Right lobe of liver (tissue), 6 donors: ENCODE data around the gene ITGA7. TPM values are rescaled to one million over a fixed set of nuclear protein-coding genes. Genes with fewer than 3 reads are reported as not detected.

ENCODE experiments used
- ATAC-seq, 4 donors: fragments of 200-7000 bp; cut with Tn5 transposase; one replicate each; pipeline ENCODE4 v1.9.1; 2020; ENCODE audit warnings: mild to moderate bottlenecking in 4 of 4, moderate library complexity in 4 of 4
- DNase-seq, 3 donors: peaks; one replicate each; pipeline ENCODE4 v3.0.0-alpha.2; 2020
- H3K27ac ChIP-seq, 3 donors: fragments of 200-600 bp; one replicate each; pipeline ENCODE4 v1.8.0; 2022
- H3K27me3 ChIP-seq, 2 donors: fragments of 200-600 bp; one replicate each; pipeline ENCODE4 v1.8.0; 2022
- H3K36me3 ChIP-seq, 4 donors: fragments of 200-600 bp; sonication (generic) in 1 of 4; one replicate each; pipeline versions ENCODE4 v1.5.1 to v1.8.0; 2017 to 2022; ENCODE audit warnings: control low read depth in 1 of 4
- H3K4me1 ChIP-seq, 4 donors: fragments of 200-600 bp; sonication (generic) in 1 of 4; one replicate each; pipeline versions ENCODE4 v1.5.1 to v1.8.0; 2017 to 2022; ENCODE audit warnings: control low read depth in 1 of 4
- H3K4me3 ChIP-seq, 3 donors: fragments of 200-600 bp; one replicate each; pipeline ENCODE4 v1.8.0; 2022
- H3K9me3 ChIP-seq, 4 donors: fragments of 200-600 bp; sonication (generic) in 1 of 4; one replicate each; pipeline versions ENCODE4 v1.5.1 to v1.8.0; 2017 to 2022; ENCODE audit warnings: control low read depth in 1 of 4
- POLR2A ChIP-seq: fragments of 450-650 bp; IDR thresholded peaks from one replicate; pipeline ENCODE4 v1.6.1; 2017; ENCODE audit warnings: antibody characterized with exemption, mild to moderate bottlenecking
- WGBS: methylation state at CpG from one replicate; pipeline ENCODE4 v1.1.6; 2018; ENCODE audit warnings: low coverage, low lambda C conversion rate; ENCODE audit not compliant: insufficient coverage; ENCODE audit errors: missing lambda C conversion rate; 5-methylcytosine and 5-hydroxymethylcytosine counted together
- intact Hi-C, 2 donors: fragments of 100-400 bp; cut with DNase I; formaldehyde crosslinking; loops; one replicate each; pipeline versions ENCODE4 v1.11.2 to v1.14.1; 2022
- total RNA-seq, 6 experiments: library from RNA; depleted of rRNA in 2 of 6; stranded (reverse); fragments of >200 nt in 2 of 6; fragmentation: NEBNext Ultra II Directional in 3 of 6; extraction: Animal tissue kit (Norgen Biotek cat#: 25700) in 3 of 6; gene quantifications; one replicate each; pipeline versions ENCODE4 v1.1.0 to v1.2.4, GENCODE V29; 2016 to 2023
- TF ChIP-seq, protein P1 (sequence below), 4 donors: fragments of 200-600 bp in 3 of 4; fragments of 450-650 bp in 1 of 4; IDR thresholded peaks; one replicate each; pipeline versions ENCODE4 v1.5.1 to v1.8.0; 2016 to 2022; ENCODE audit warnings: antibody characterized with exemption in 4 of 4, mild to moderate bottlenecking in 2 of 4
- donor health status: DM: no; HTN: yes; CAD: no.
- donor health status: DM: no; HTN: no; CAD: no.
- donor health status: DM: no; HTN: no; CAD: no.
- donor health status: DM: no; HTN: yes; CAD: no.
- donor health status: DM: no; HTN: yes; CAD: no.

Gene ITGA7
- total RNA-seq, 6 experiments from 2014 or later, result 3.1 to 20.1 (median 8.3) TPM

DNA sequence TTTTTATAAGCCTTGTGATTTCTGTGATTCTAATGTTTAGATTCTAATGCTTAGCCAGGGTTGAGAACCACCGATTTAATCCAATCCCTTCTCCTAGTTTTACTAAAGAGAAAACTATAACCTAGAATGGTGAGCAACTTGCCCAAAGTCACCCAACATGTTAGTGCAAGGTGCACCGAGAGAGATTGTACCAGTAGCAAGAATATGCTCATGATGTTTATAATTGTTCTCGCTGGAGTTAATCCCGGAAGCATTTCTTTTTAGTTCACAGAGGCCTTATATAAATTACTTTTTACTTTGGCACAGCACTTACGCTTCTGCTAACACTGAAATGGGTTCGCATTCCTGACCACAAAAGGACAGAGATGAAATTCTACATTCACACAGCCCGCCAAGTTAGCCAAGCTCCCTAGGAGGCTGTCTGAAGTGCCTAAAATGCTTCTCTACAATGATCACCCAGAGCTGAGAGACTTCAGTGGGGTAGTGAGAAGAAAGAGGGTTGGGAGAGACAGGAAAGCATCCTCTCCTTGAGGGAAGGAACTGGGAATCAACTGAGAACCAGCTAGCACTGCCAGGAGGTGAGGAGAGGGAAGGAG is 7.6 kb upstream of the ITGA7 start:
- WGBS, result 79% methylated on average over 7 of the region's 7 CpGs
- TF ChIP-seq, protein P1, sequence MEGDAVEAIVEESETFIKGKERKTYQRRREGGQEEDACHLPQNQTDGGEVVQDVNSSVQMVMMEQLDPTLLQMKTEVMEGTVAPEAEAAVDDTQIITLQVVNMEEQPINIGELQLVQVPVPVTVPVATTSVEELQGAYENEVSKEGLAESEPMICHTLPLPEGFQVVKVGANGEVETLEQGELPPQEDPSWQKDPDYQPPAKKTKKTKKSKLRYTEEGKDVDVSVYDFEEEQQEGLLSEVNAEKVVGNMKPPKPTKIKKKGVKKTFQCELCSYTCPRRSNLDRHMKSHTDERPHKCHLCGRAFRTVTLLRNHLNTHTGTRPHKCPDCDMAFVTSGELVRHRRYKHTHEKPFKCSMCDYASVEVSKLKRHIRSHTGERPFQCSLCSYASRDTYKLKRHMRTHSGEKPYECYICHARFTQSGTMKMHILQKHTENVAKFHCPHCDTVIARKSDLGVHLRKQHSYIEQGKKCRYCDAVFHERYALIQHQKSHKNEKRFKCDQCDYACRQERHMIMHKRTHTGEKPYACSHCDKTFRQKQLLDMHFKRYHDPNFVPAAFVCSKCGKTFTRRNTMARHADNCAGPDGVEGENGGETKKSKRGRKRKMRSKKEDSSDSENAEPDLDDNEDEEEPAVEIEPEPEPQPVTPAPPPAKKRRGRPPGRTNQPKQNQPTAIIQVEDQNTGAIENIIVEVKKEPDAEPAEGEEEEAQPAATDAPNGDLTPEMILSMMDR (IDR thresholded peaks at IDR 0.05), result no peak
- no peak for TF ChIP-seq POLR2A
- H3K4me3 ChIP-seq, result peak overlapping the region; percentile 76 to 86 (median 82)
- H3K27me3 ChIP-seq, result no peaks in the 10 kb centered on the region
- H3K36me3 ChIP-seq, result no peaks in the 10 kb centered on the region
- intact Hi-C loops, result no loop called here
- H3K27ac ChIP-seq, result peak overlapping the region; percentile 76 to 96 (median 87)
- no peaks in the 10 kb centered on the region for H3K9me3 ChIP-seq
- peaks cover 0 to 55% (median 12%) of the 10 kb centered on the region in 4 donors for H3K4me1 ChIP-seq
- DNase-seq (no peak), ATAC-seq (no peak)

DNA sequence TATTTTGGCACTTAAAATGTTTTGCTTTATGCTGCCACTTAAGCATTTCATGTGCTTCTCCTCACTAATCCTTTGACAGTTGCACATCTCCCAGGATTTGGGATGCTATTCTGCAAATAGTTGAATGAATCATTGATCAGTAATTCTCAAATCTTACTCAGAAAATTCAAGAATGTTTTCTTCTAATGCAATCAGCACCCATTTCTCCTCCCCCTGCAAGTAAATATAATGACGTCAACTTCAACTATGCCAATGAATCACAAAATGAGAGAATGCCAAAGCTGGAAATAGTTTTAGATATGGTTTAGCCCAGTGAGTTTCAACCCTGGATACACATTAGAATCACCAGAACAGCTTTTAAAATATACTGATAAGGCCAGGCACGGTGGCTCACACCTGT is 6.0 kb upstream of the ITGA7 start:
- 22% methylated on average over 2 of the region's 2 CpGs for WGBS
- Histone ChIP-seq H3K9me3 (no peaks in the 10 kb centered on the region), H3K27me3 (no peaks in the 10 kb centered on the region), H3K4me1 (peaks cover 0 to 56% (median 3%) of the 10 kb centered on the region in 4 donors), H3K27ac (peak overlapping the region in 2 of 3 donors; percentile 2 to 59), H3K4me3 (no peak overlapping the region), H3K36me3 (no peaks in the 10 kb centered on the region)
- DNase-seq, result no peak
- no peak for TF ChIP-seq POLR2A
- TF ChIP-seq, protein P1 (IDR thresholded peaks at IDR 0.05), result no peak
- intact Hi-C loops, result no loop called here
- ATAC-seq, result peak in 1 of 4 donors; percentile 18

DNA sequence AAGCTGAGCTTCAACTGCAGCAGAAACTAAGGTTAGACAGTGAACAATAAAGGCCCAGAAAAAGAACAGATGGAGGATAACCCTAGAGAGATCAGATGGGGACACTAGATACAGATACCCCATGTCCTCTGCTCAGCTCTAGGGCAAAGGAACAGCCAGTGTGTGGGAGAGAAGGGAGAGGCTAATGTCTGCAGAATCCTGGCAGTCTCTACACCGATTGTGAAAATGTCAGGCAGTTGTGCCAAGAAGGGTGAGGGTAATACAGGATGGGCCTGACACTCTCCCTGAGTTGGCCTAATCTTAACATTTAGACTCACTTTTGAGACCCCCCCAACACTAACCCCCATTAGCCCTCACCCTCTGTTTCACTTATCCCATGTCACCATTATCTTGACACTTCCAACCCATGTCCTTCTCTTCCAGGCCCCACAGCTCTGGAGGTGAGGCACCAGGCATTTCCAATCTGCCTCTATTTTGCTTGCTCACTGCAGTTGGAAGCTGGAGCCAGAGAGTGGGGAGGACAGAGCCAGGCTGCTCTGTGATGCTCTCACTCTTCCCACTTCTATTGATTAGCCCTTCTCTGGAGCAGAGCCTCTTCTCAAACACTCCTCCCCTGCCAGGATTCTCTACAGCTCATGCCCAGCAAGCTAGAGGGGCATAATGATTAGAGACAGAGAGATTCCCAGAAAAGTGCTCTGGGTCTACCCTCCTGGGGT is 5.2 kb upstream of the ITGA7 start:
- Histone ChIP-seq H3K4me1 (peaks cover 0 to 63% (median 2%) of the 10 kb centered on the region in 4 donors), H3K9me3 (no peaks in the 10 kb centered on the region), H3K27me3 (no peaks in the 10 kb centered on the region), H3K36me3 (no peaks in the 10 kb centered on the region), H3K27ac (peak overlapping the region in 2 of 3 donors; percentile 2 to 59), H3K4me3 (no peak overlapping the region)
- no CpG with 5 or more reads among the region's 1 CpG for WGBS
- intact Hi-C loops, result no loop called here
- DNase-seq, result peak in 2 of 3 donors; percentile 73 to 77
- TF ChIP-seq POLR2A, result no peak
- TF ChIP-seq, protein P1 (IDR thresholded peaks at IDR 0.05), result no peak
- peak; percentile 15 to 67 (median 46) for ATAC-seq

DNA sequence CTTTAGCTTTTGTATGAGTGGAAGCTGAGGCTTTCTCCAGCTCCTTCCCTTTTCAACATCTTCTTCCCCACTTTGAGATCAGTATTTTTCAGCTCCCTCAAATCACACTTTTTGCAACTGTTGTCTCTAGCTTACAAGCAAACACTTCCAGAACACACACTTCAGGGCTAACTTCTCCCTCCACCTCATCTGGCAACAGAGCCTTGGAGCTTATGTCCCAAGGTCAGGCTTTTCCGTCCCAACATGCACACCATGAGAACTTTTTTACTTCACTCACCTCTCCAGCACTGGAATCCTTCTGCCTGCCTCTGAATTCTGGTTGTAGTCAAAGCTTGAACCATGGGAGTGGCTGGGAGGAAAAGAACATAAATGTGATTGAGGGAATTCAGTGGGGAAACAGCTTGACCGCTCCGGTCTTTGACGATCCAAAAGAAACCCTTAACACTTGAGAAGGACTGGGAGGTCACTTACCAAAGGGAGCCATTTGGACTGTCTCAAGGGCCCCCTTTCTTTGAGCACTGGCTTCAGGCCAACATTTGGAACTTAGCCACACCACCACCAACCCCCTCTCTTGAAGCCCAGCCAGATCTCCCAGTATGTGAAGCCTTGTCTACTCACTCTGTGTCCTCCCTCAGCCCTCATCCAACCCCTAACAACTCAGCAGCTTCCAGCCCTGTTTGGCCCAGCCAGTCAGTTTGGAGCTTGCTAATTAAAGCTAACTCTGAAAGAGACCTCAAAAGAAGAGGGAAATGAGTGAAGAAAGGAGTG is 4.3 kb upstream of the ITGA7 start:
- peaks cover 0 to 64% (median 2%) of the 10 kb centered on the region in 4 donors for H3K4me1 ChIP-seq
- WGBS, result 62% methylated on average over 4 of the region's 4 CpGs
- TF ChIP-seq, protein P1 (IDR thresholded peaks at IDR 0.05), result no peak
- no peak for TF ChIP-seq POLR2A
- H3K4me3 ChIP-seq, result no peak overlapping the region
- H3K36me3 ChIP-seq, result no peaks in the 10 kb centered on the region
- no peak for DNase-seq
- H3K9me3 ChIP-seq, result no peaks in the 10 kb centered on the region
- peak overlapping the region in 2 of 3 donors; percentile 2 to 59 for H3K27ac ChIP-seq
- ATAC-seq, result no peak
- H3K27me3 ChIP-seq, result no peaks in the 10 kb centered on the region
- intact Hi-C loops, result no loop called here
